HEK293 (cell line): ENCODE measurements around the gene PCA3.

ENCODE experiments used
- CTCF ChIA-PET: fragments of 350-600 bp; formaldehyde crosslinking; extraction: SDS; loops from one replicate; lab custom pipeline; 2021; ENCODE audit warnings: antibody characterized with exemption; lab: Yijun Ruan, JAX
- POLR2A ChIA-PET: fragments of 300-600 bp; formaldehyde crosslinking; extraction: SDS; loops from one replicate; lab custom pipeline; 2020; ENCODE audit warnings: antibody characterized with exemption, inconsistent platforms; lab: Yijun Ruan, JAX
- H3K27ac ChIP-seq: fragments of 200-500 bp; sonication (Bioruptor generic); 2 replicates; pipeline ENCODE4 v1.5.1; 2014; ENCODE audit warnings: low read depth, low read length, control low read depth, inconsistent platforms; ENCODE audit errors: extremely low read depth
- H3K36me3 ChIP-seq, 2 experiments: fragments of 200-500 bp in 1 of 2; sonication (Bioruptor generic) in 1 of 2; 1 replicate in 1 of 2; 2 replicates in 1 of 2; pipeline ENCODE4 v1.5.1; 2014 to 2017; ENCODE audit warnings: inconsistent platforms in 2 of 2, low read length in 2 of 2; ENCODE audit not compliant: control insufficient read depth in 2 of 2, insufficient read depth in 1 of 2
- H3K4me1 ChIP-seq: fragments of 200-500 bp; sonication (Bioruptor generic); 2 replicates; pipeline ENCODE4 v1.5.1; 2014; ENCODE audit warnings: mild to moderate bottlenecking, low read length, inconsistent platforms; ENCODE audit not compliant: control insufficient read depth, insufficient read depth
- H3K4me3 ChIP-seq: 2 replicates; pipeline ENCODE4 v1.5.1; 2011; ENCODE audit warnings: low read depth, mild to moderate bottlenecking, control low read depth, low read length, moderate library complexity
- H3K9me3 ChIP-seq: fragments of 200-500 bp; sonication (Bioruptor generic); 2 replicates; pipeline ENCODE4 v1.5.1; 2014; ENCODE audit warnings: low read depth, low read length, inconsistent platforms; ENCODE audit not compliant: control insufficient read depth, insufficient read depth
- GFI1B ChIP-seq: fragments of 450-650 bp; formaldehyde crosslinking; IDR thresholded peaks from 2 replicates; pipeline ENCODE4 v1.5.1; 2016; ENCODE audit warnings: missing biosample characterization, missing genetic modification characterization
- KLF17 ChIP-seq: fragments of 450-650 bp; formaldehyde crosslinking; IDR thresholded peaks from 2 replicates; pipeline ENCODE4 v1.5.1; 2016; ENCODE audit warnings: missing biosample characterization, missing genetic modification characterization
- PRDM1 ChIP-seq: fragments of 450-650 bp; formaldehyde crosslinking; IDR thresholded peaks from 2 replicates; pipeline ENCODE4; 2016; ENCODE audit warnings: missing biosample characterization, missing genetic modification characterization
- SCRT1 ChIP-seq: fragments of 450-650 bp; formaldehyde crosslinking; IDR thresholded peaks from 2 replicates; pipeline ENCODE4 v1.5.1; 2016; ENCODE audit warnings: missing biosample characterization, missing genetic modification characterization, borderline replicate concordance
- ZBTB7A ChIP-seq: fragments of 450-650 bp; formaldehyde crosslinking; IDR thresholded peaks from 2 replicates; pipeline ENCODE4 v1.5.1; 2016; ENCODE audit warnings: low read depth, missing biosample characterization, missing genetic modification characterization
- ZFP37 ChIP-seq: fragments of 450-650 bp; formaldehyde crosslinking; IDR thresholded peaks from 2 replicates; pipeline ENCODE4 v1.5.1; 2016; ENCODE audit warnings: missing biosample characterization, missing genetic modification characterization
- ZNF140 ChIP-seq: fragments of 450-650 bp; formaldehyde crosslinking; IDR thresholded peaks from 2 replicates; pipeline ENCODE4 v1.5.1; 2016; ENCODE audit warnings: missing biosample characterization, missing genetic modification characterization
- ZNF274 ChIP-seq, 2 experiments: fragments of 200-500 bp in 1 of 2; fragments of 450-650 bp in 1 of 2; sonication (Bioruptor generic) in 1 of 2; formaldehyde crosslinking in 1 of 2; IDR thresholded peaks; 2 replicates each; pipeline versions ENCODE4 v1.5.1 to v1.6.1; 2014 to 2016; ENCODE audit warnings: borderline replicate concordance in 1 of 2, inconsistent platforms in 1 of 2, low read length in 1 of 2, missing biosample characterization in 1 of 2, missing genetic modification characterization in 1 of 2
- ZNF398 ChIP-seq: fragments of 450-650 bp; formaldehyde crosslinking; IDR thresholded peaks from 2 replicates; pipeline ENCODE4 v1.5.1; 2017; ENCODE audit warnings: missing biosample characterization, missing genetic modification characterization
- ZNF692 ChIP-seq: fragments of 450-650 bp; formaldehyde crosslinking; IDR thresholded peaks from 2 replicates; pipeline ENCODE4 v1.5.1; 2016; ENCODE audit warnings: missing biosample characterization, missing genetic modification characterization
- ZNF707 ChIP-seq: fragments of 450-650 bp; formaldehyde crosslinking; IDR thresholded peaks from 2 replicates; pipeline ENCODE4 v1.5.1; 2016; ENCODE audit warnings: missing biosample characterization, missing genetic modification characterization
- ZNF792 ChIP-seq: fragments of 450-650 bp; formaldehyde crosslinking; IDR thresholded peaks from 2 replicates; pipeline ENCODE4 v1.5.1; 2016; ENCODE audit warnings: missing biosample characterization, missing genetic modification characterization
- TF ChIP-seq, protein P1 (sequence below): fragments of 450-650 bp; formaldehyde crosslinking; conservative IDR thresholded peaks from 2 replicates; pipeline ENCODE4 v1.5.1; 2016; ENCODE audit warnings: low read depth, missing biosample characterization, missing genetic modification characterization
- TF ChIP-seq, protein P2 (sequence below): IDR thresholded peaks from 2 replicates; pipeline ENCODE4 v1.6.1; 2011; ENCODE audit warnings: mild to moderate bottlenecking, low read depth, low read length, borderline replicate concordance

Gene PCA3

DNA sequence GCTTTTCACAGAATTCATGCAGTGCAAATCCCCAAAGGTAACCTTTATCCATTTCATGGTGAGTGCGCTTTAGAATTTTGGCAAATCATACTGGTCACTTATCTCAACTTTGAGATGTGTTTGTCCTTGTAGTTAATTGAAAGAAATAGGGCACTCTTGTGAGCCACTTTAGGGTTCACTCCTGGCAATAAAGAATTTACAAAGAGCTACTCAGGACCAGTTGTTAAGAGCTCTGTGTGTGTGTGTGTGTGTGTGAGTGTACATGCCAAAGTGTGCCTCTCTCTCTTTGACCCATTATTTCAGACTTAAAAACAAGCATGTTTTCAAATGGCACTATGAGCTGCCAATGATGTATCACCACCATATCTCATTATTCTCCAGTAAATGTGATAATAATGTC lies 21.3 kb downstream of the PCA3 start (continued):
- TF ChIP-seq ZNF398, result no peak
- TF ChIP-seq ZBTB7A (tag by site-specific recombination), result no peak
- TF ChIP-seq ZNF692 (tag by site-specific recombination), result no peak

GRCh38 chr9:76787677-76788076 lies 23.4 kb downstream of the PCA3 start:
- POLR2A ChIA-PET, result no interaction called here
- TF ChIP-seq SCRT1 (no peak), KLF17 (no peak), ZNF792 (tag by site-specific recombination) (no peak), ZFP37 (tag by site-specific recombination) (no peak), PRDM1 (tag by site-specific recombination) (no peak), ZNF274 (IDR thresholded peaks at IDR 0.05; ENCODE audit: low read length) (no peak), ZNF274 (tag by site-specific recombination; IDR thresholded peaks at IDR 0.05; ENCODE audit: borderline replicate concordance) (no peak), ZNF707 (no peak), GFI1B (tag by site-specific recombination) (no peak), ZNF140 (no peak)
- TF ChIP-seq, protein P1, sequence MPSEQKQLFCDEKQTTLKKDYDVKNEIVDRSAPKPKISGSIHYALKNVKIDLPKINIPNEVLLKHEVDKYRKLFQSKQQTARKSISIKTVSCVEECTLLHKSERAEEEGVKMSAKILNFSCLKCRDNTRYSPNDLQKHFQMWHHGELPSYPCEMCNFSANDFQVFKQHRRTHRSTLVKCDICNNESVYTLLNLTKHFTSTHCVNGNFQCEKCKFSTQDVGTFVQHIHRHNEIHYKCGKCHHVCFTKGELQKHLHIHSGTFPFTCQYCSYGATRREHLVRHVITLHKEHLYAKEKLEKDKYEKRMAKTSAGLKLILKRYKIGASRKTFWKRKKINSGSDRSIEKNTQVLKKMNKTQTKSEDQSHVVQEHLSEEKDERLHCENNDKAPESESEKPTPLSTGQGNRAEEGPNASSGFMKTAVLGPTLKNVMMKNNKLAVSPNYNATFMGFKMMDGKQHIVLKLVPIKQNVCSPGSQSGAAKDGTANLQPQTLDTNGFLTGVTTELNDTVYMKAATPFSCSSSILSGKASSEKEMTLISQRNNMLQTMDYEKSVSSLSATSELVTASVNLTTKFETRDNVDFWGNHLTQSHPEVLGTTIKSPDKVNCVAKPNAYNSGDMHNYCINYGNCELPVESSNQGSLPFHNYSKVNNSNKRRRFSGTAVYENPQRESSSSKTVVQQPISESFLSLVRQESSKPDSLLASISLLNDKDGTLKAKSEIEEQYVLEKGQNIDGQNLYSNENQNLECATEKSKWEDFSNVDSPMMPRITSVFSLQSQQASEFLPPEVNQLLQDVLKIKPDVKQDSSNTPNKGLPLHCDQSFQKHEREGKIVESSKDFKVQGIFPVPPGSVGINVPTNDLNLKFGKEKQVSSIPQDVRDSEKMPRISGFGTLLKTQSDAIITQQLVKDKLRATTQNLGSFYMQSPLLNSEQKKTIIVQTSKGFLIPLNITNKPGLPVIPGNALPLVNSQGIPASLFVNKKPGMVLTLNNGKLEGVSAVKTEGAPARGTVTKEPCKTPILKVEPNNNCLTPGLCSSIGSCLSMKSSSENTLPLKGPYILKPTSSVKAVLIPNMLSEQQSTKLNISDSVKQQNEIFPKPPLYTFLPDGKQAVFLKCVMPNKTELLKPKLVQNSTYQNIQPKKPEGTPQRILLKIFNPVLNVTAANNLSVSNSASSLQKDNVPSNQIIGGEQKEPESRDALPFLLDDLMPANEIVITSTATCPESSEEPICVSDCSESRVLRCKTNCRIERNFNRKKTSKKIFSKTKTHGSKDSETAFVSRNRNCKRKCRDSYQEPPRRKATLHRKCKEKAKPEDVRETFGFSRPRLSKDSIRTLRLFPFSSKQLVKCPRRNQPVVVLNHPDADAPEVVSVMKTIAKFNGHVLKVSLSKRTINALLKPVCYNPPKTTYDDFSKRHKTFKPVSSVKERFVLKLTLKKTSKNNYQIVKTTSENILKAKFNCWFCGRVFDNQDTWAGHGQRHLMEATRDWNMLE (tag by site-specific recombination), result no peak
- Histone ChIP-seq H3K36me3 (no peaks in the 10 kb centered on the region), H3K27ac (no peak overlapping the region), H3K9me3 (no peaks in the 10 kb centered on the region), H3K4me3 (no peak overlapping the region), H3K4me1 (no peaks in the 10 kb centered on the region)
- CTCF ChIA-PET, result interaction anchor here (0.7 kb wide), 1 partner anchor 921 kb away, joined by 4 read pairs; no protein-coding TSS in a partner anchor

GRCh38 chr9:76789840-76790239 lies 25.6 kb downstream of the PCA3 start:
- POLR2A ChIA-PET, result no interaction called here
- H3K4me3 ChIP-seq, result no peak overlapping the region
- H3K36me3 ChIP-seq, result no peaks in the 10 kb centered on the region
- CTCF ChIA-PET, result no interaction called here
- no peaks in the 10 kb centered on the region for H3K4me1 ChIP-seq
- TF ChIP-seq, protein P2, sequence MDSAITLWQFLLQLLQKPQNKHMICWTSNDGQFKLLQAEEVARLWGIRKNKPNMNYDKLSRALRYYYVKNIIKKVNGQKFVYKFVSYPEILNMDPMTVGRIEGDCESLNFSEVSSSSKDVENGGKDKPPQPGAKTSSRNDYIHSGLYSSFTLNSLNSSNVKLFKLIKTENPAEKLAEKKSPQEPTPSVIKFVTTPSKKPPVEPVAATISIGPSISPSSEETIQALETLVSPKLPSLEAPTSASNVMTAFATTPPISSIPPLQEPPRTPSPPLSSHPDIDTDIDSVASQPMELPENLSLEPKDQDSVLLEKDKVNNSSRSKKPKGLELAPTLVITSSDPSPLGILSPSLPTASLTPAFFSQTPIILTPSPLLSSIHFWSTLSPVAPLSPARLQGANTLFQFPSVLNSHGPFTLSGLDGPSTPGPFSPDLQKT, result no peak
- H3K9me3 ChIP-seq, result no peaks in the 10 kb centered on the region
- H3K27ac ChIP-seq, result no peak overlapping the region
